ENCODE data around the gene ABHD17C. TPM values are rescaled to one million over a fixed set of nuclear protein-coding genes. Genes with fewer than 3 reads are reported as not detected.

Gene ABHD17C
- total and polyA plus RNA-seq, 2 of the 8 experiments (the other 6 are each of a cell fraction or from before 2014, with no cell fraction given), result 20.2 to 29.8 TPM

DNA sequence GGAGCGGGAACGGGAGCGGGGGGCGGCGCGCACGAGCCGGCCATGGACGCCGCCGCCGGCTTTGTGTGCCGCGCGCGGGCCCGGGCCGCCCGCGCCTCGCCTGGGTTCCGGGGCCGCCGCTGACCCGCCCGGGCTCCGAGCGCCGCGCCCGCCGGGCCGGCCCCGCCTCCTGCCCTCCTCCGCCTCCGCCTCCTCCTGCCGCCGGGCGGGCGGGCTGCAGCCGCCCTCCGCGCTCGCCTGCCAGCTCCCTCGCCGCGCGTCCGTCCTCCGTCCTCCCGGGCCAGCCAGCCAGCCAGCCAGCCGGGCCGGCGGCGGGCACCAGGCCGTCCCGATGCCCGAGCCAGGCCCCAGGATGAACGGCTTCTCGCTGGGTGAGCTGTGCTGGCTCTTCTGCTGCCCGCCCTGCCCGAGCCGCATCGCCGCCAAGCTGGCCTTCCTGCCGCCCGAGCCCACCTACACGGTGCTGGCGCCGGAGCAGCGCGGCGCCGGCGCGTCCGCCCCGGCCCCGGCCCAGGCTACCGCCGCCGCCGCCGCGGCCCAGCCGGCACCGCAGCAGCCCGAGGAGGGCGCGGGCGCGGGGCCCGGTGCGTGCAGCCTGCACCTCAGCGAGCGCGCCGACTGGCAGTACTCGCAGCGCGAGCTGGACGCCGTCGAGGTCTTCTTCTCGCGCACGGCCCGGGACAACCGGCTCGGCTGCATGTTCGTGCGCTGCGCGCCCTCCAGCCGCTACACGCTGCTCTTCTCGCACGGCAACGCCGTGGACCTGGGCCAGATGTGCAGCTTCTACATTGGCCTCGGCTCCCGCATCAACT, at the start of gene ABHD17C (continued):
- TF ChIP-seq TAF1 (IDR thresholded peaks at IDR 0.05; ENCODE audit: low read depth, low read length) (no peak; the same call in 1 of the 2 replicates), CEBPB (IDR thresholded peaks at IDR 0.05; ENCODE audit: low read depth, low read length) (no peak), KDM4A (IDR thresholded peaks at IDR 0.05; ENCODE audit: low read depth, low read length, severe bottlenecking) (peak; percentile 96), JUN (IDR thresholded peaks at IDR 0.05; ENCODE audit: low read depth, low read length) (no peak), CTBP2 (IDR thresholded peaks at IDR 0.05; ENCODE audit: borderline replicate concordance, insufficient read depth, insufficient read length, low read length) (no peak)
- TF ChIP-seq, protein P1, sequence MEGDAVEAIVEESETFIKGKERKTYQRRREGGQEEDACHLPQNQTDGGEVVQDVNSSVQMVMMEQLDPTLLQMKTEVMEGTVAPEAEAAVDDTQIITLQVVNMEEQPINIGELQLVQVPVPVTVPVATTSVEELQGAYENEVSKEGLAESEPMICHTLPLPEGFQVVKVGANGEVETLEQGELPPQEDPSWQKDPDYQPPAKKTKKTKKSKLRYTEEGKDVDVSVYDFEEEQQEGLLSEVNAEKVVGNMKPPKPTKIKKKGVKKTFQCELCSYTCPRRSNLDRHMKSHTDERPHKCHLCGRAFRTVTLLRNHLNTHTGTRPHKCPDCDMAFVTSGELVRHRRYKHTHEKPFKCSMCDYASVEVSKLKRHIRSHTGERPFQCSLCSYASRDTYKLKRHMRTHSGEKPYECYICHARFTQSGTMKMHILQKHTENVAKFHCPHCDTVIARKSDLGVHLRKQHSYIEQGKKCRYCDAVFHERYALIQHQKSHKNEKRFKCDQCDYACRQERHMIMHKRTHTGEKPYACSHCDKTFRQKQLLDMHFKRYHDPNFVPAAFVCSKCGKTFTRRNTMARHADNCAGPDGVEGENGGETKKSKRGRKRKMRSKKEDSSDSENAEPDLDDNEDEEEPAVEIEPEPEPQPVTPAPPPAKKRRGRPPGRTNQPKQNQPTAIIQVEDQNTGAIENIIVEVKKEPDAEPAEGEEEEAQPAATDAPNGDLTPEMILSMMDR (IDR thresholded peaks at IDR 0.05; ENCODE audit: control extremely low read depth in 1 of 3, insufficient read depth in 1 of 3, low read depth in 1 of 3, low read length in 3 of 3), result no peak
- TF ChIP-seq, protein P2, sequence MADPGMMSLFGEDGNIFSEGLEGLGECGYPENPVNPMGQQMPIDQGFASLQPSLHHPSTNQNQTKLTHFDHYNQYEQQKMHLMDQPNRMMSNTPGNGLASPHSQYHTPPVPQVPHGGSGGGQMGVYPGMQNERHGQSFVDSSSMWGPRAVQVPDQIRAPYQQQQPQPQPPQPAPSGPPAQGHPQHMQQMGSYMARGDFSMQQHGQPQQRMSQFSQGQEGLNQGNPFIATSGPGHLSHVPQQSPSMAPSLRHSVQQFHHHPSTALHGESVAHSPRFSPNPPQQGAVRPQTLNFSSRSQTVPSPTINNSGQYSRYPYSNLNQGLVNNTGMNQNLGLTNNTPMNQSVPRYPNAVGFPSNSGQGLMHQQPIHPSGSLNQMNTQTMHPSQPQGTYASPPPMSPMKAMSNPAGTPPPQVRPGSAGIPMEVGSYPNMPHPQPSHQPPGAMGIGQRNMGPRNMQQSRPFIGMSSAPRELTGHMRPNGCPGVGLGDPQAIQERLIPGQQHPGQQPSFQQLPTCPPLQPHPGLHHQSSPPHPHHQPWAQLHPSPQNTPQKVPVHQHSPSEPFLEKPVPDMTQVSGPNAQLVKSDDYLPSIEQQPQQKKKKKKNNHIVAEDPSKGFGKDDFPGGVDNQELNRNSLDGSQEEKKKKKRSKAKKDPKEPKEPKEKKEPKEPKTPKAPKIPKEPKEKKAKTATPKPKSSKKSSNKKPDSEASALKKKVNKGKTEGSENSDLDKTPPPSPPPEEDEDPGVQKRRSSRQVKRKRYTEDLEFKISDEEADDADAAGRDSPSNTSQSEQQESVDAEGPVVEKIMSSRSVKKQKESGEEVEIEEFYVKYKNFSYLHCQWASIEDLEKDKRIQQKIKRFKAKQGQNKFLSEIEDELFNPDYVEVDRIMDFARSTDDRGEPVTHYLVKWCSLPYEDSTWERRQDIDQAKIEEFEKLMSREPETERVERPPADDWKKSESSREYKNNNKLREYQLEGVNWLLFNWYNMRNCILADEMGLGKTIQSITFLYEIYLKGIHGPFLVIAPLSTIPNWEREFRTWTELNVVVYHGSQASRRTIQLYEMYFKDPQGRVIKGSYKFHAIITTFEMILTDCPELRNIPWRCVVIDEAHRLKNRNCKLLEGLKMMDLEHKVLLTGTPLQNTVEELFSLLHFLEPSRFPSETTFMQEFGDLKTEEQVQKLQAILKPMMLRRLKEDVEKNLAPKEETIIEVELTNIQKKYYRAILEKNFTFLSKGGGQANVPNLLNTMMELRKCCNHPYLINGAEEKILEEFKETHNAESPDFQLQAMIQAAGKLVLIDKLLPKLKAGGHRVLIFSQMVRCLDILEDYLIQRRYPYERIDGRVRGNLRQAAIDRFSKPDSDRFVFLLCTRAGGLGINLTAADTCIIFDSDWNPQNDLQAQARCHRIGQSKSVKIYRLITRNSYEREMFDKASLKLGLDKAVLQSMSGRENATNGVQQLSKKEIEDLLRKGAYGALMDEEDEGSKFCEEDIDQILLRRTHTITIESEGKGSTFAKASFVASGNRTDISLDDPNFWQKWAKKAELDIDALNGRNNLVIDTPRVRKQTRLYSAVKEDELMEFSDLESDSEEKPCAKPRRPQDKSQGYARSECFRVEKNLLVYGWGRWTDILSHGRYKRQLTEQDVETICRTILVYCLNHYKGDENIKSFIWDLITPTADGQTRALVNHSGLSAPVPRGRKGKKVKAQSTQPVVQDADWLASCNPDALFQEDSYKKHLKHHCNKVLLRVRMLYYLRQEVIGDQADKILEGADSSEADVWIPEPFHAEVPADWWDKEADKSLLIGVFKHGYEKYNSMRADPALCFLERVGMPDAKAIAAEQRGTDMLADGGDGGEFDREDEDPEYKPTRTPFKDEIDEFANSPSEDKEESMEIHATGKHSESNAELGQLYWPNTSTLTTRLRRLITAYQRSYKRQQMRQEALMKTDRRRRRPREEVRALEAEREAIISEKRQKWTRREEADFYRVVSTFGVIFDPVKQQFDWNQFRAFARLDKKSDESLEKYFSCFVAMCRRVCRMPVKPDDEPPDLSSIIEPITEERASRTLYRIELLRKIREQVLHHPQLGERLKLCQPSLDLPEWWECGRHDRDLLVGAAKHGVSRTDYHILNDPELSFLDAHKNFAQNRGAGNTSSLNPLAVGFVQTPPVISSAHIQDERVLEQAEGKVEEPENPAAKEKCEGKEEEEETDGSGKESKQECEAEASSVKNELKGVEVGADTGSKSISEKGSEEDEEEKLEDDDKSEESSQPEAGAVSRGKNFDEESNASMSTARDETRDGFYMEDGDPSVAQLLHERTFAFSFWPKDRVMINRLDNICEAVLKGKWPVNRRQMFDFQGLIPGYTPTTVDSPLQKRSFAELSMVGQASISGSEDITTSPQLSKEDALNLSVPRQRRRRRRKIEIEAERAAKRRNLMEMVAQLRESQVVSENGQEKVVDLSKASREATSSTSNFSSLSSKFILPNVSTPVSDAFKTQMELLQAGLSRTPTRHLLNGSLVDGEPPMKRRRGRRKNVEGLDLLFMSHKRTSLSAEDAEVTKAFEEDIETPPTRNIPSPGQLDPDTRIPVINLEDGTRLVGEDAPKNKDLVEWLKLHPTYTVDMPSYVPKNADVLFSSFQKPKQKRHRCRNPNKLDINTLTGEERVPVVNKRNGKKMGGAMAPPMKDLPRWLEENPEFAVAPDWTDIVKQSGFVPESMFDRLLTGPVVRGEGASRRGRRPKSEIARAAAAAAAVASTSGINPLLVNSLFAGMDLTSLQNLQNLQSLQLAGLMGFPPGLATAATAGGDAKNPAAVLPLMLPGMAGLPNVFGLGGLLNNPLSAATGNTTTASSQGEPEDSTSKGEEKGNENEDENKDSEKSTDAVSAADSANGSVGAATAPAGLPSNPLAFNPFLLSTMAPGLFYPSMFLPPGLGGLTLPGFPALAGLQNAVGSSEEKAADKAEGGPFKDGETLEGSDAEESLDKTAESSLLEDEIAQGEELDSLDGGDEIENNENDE (IDR thresholded peaks at IDR 0.05; ENCODE audit: insufficient replicate concordance, low read length), result no peak

Measured in H1 (cell line).